Right lobe of liver (tissue), 4 donors: ENCODE measurements around the gene SHOC1.

Experiments used
- CTCF ChIP-seq, 4 donors: fragments of 200-600 bp in 3 of 4; fragments of 450-650 bp in 1 of 4; IDR thresholded peaks; one replicate each; pipeline versions ENCODE4 v1.5.1 to v1.8.0; 2016 to 2022; ENCODE audit warnings: antibody characterized with exemption in 4 of 4, mild to moderate bottlenecking in 2 of 4
- POLR2A ChIP-seq: fragments of 450-650 bp; IDR thresholded peaks from one replicate; pipeline ENCODE4 v1.6.1; 2017; ENCODE audit warnings: antibody characterized with exemption, mild to moderate bottlenecking
- donor health status: DM: no; HTN: no; CAD: no.
- donor health status: DM: no; HTN: no; CAD: no.
- donor health status: DM: no; HTN: yes; CAD: no.

GRCh38 chr9:111783857-111784256, 10.9 kb downstream of the SHOC1 start:
- TF ChIP-seq CTCF (IDR thresholded peaks at IDR 0.05) (no peak), POLR2A (no peak)
